Prostate gland (tissue), 2 donors: ENCODE data around the gene UBIAD1.

Experiments
- POLR2A ChIP-seq: fragments of 450-650 bp; IDR thresholded peaks from one replicate; pipeline ENCODE4 v1.6.1; 2016; ENCODE audit warnings: antibody characterized with exemption, mild to moderate bottlenecking
- TF ChIP-seq, protein P1 (sequence below), 4 experiments: fragments of 200-600 bp in 2 of 4; fragments of 450-650 bp in 2 of 4; sonication (generic) in 2 of 4; IDR thresholded peaks; 1 replicate in 3 of 4; 2 replicates in 1 of 4; pipeline ENCODE4 v1.5.1; 2016 to 2019; ENCODE audit warnings: antibody characterized with exemption in 4 of 4, mild to moderate bottlenecking in 2 of 4, moderate library complexity in 2 of 4

DNA sequence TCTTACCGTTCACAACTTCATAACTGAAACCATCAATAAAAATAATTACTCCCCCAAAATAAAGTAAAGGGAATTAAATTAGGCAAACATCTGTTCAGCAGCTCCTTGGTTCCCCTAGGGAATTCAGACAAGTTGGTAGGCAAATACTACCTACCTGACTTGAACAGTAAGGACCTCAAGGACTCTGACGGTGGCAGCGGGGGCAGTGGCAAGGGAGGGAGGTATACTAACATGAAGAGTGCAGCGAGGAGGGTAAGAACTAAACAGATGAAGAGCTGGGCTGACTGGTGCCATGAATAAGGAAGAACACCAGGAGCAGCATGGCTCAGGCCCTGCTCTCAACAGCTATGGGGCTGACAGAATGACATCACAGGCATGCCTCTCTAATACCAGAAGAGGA is 43.8 kb upstream of the UBIAD1 start:
- TF ChIP-seq, protein P1, sequence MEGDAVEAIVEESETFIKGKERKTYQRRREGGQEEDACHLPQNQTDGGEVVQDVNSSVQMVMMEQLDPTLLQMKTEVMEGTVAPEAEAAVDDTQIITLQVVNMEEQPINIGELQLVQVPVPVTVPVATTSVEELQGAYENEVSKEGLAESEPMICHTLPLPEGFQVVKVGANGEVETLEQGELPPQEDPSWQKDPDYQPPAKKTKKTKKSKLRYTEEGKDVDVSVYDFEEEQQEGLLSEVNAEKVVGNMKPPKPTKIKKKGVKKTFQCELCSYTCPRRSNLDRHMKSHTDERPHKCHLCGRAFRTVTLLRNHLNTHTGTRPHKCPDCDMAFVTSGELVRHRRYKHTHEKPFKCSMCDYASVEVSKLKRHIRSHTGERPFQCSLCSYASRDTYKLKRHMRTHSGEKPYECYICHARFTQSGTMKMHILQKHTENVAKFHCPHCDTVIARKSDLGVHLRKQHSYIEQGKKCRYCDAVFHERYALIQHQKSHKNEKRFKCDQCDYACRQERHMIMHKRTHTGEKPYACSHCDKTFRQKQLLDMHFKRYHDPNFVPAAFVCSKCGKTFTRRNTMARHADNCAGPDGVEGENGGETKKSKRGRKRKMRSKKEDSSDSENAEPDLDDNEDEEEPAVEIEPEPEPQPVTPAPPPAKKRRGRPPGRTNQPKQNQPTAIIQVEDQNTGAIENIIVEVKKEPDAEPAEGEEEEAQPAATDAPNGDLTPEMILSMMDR (IDR thresholded peaks at IDR 0.05) = no peak
- no peak for TF ChIP-seq POLR2A
